Esophagus squamous epithelium (tissue), 5 donors: ENCODE measurements around the gene RNASEH1. TPM values are rescaled to one million over a fixed set of nuclear protein-coding genes. Genes with fewer than 3 reads are reported as not detected.

Experiments
- DNase-seq: peaks from one replicate; lab custom pipeline; 2025; lab: John Stamatoyannopoulos, UW
- H3K27ac ChIP-seq, 4 donors: fragments of 200-600 bp; sonication (generic); one replicate each; pipeline ENCODE4 v1.5.1; 2016 to 2019; ENCODE audit warnings: mild to moderate bottlenecking in 1 of 4
- H3K27me3 ChIP-seq, 4 donors: fragments of 200-600 bp; sonication (generic); 1 replicate in 3 of 4; 2 replicates in 1 of 4; pipeline versions ENCODE4 v1.5.1 to v1.6.0; 2017 to 2021; ENCODE audit warnings: antibody characterized with exemption in 1 of 4
- H3K36me3 ChIP-seq, 3 donors: fragments of 200-600 bp; sonication (generic); one replicate each; pipeline ENCODE4 v1.5.1; 2016 to 2019
- H3K4me1 ChIP-seq, 3 donors: fragments of 200-600 bp; sonication (generic); one replicate each; pipeline ENCODE4 v1.5.1; 2017 to 2019
- H3K4me3 ChIP-seq, 4 donors: fragments of 200-600 bp; sonication (generic); 1 replicate in 3 of 4; 2 replicates in 1 of 4; pipeline ENCODE4 v1.5.1; 2016 to 2019; ENCODE audit warnings: mild to moderate bottlenecking in 2 of 4, moderate library complexity in 1 of 4
- H3K9me3 ChIP-seq, 3 donors: fragments of 200-600 bp; sonication (generic); one replicate each; pipeline ENCODE4 v1.5.1; 2016 to 2019
- POLR2A ChIP-seq, 4 donors: fragments of 450-650 bp; IDR thresholded peaks; one replicate each; pipeline ENCODE4 v1.6.1; 2017; ENCODE audit warnings: antibody characterized with exemption in 4 of 4, mild to moderate bottlenecking in 4 of 4, moderate library complexity in 3 of 4
- WGBS, 2 donors: methylation state at CpG; one replicate each; pipeline ENCODE4 v1.1.5; 2018; 5-methylcytosine and 5-hydroxymethylcytosine counted together
- intact Hi-C: fragments of 100-400 bp; cut with DNase I; formaldehyde crosslinking; loops from one replicate; pipeline ENCODE4 v1.15.0; 2022
- total RNA-seq, 4 donors: library from RNA; depleted of rRNA; stranded (reverse); fragments of >200 nt; gene quantifications; one replicate each; pipeline ENCODE4 v1.1.0, GENCODE V29; 2016
- TF ChIP-seq, protein P1 (sequence below), 6 experiments: fragments of 450-650 bp in 4 of 6; fragments of 200-600 bp in 2 of 6; sonication (generic) in 2 of 6; IDR thresholded peaks; one replicate each; pipeline ENCODE4 v1.5.1; 2016 to 2019; ENCODE audit warnings: antibody characterized with exemption in 6 of 6, mild to moderate bottlenecking in 4 of 6, moderate library complexity in 4 of 6
- donor health status: DM: yes; HTN: yes; CAD: no.

RNASEH1 gene
- total RNA-seq, 4 donors from 2014 or later, result 12.1 to 21.2 (median 19.0) TPM

DNA sequence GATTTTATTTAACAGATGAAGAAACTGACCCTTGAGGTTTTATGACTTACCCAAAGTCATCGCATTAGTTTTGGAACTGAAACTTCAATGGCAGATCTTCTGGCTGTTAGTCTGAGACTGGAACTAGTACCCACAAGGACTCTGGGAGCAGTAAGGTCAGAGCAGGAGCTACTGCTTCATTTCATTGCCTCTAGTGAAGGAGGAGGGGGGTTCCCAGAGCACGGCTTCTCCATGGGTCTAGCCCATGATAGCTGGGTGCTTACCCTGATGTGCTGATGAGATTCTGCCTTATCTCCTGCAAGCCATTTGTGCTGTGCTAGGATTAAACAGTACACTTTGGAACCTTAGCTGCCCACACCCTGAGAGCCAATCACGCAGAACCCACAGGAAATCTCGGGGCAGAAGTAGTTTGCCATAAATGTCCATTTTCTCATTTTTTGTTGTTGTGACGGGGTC, 5.4 kb upstream of the RNASEH1 start:
- no peak for DNase-seq
- no peak for TF ChIP-seq POLR2A (IDR thresholded peaks at IDR 0.05)
- TF ChIP-seq, protein P1, sequence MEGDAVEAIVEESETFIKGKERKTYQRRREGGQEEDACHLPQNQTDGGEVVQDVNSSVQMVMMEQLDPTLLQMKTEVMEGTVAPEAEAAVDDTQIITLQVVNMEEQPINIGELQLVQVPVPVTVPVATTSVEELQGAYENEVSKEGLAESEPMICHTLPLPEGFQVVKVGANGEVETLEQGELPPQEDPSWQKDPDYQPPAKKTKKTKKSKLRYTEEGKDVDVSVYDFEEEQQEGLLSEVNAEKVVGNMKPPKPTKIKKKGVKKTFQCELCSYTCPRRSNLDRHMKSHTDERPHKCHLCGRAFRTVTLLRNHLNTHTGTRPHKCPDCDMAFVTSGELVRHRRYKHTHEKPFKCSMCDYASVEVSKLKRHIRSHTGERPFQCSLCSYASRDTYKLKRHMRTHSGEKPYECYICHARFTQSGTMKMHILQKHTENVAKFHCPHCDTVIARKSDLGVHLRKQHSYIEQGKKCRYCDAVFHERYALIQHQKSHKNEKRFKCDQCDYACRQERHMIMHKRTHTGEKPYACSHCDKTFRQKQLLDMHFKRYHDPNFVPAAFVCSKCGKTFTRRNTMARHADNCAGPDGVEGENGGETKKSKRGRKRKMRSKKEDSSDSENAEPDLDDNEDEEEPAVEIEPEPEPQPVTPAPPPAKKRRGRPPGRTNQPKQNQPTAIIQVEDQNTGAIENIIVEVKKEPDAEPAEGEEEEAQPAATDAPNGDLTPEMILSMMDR (IDR thresholded peaks at IDR 0.05), result no peak
- Histone ChIP-seq H3K27ac (no peak overlapping the region), H3K27me3 (peaks cover 0 to 10% (median 0%) of the 10 kb centered on the region in 4 donors), H3K9me3 (no peaks in the 10 kb centered on the region), H3K36me3 (no peaks in the 10 kb centered on the region), H3K4me1 (peaks cover 0 to 25% (median 7%) of the 10 kb centered on the region in 3 donors), H3K4me3 (no peak overlapping the region)
- WGBS, 2 donors, result 84 to 96% methylated on average over 4 to 5 of the region's 5 CpGs
- intact Hi-C loops, result no loop called here

DNA sequence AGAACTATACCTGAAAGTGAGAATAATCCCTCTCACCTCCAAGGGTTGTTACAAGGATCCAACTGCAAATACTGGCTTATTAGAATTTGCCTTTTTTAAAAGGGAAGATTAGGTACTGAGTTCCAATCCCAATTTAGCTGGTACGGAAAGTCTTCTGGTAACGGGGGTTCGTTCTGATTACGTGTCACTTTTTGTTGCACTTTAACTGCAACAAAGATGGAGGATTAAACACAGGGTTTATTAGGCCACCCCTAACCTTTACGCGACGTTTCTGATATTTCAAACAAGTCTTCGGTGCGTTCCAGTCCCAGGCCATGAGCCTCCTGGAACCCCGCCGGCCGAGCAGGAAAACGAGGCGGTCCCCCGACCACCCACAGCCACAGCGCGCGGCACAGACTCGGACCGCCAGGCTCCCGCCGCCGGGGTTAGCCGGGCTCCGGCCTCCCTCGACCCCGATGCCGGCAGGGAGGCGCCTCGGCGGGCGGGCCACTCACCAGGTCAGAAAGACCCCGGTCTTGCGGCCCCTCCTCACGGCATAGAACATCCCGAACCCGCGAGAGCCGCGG, 411 bp downstream of the RNASEH1 start:
- H3K4me3 ChIP-seq, result peak overlapping the region; percentile 79 to 89 (median 83)
- H3K4me1 ChIP-seq, result peaks cover 0 to 26% (median 12%) of the 10 kb centered on the region in 3 donors
- H3K36me3 ChIP-seq, result peaks cover 0 to 40% (median 10%) of the 10 kb centered on the region in 3 donors
- peak overlapping the region; percentile 92 to 98 (median 94) for H3K27ac ChIP-seq
- DNase-seq, result no peak
- TF ChIP-seq, protein P1 (IDR thresholded peaks at IDR 0.05), result peak in 1 of 6 experiments; percentile 4
- no peak for TF ChIP-seq POLR2A (IDR thresholded peaks at IDR 0.05)
- no peaks in the 10 kb centered on the region for H3K27me3 ChIP-seq
- 2 to 3% methylated on average over 8 of the region's 40 CpGs for WGBS, 2 donors
- intact Hi-C loops, result no loop called here
- no peaks in the 10 kb centered on the region for H3K9me3 ChIP-seq

DNA sequence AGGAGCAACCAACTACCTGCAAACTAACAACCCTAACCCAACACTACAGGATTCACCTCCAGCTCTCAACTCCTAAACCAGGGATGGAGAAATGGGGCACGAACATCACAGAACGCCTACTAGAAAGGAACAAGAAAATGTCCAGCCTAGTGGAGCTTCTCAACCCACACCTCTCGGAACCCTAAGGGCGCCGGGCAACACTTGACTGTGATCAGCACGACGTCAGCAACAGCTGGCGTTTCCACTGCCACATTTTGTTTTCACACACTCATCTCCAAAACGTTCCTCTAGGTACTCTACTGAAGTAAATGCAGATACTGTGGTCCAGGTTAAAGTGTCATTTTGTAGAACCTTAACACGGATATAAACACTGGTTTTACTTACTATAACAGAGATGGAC, 4.2 kb downstream of the RNASEH1 start:
- Histone ChIP-seq H3K27ac (no peak overlapping the region), H3K4me3 (no peak overlapping the region), H3K4me1 (peaks cover 0 to 21% (median 8%) of the 10 kb centered on the region in 3 donors), H3K9me3 (no peaks in the 10 kb centered on the region), H3K27me3 (no peaks in the 10 kb centered on the region), H3K36me3 (peaks cover 5 to 78% (median 34%) of the 10 kb centered on the region in 3 donors)
- intact Hi-C loops, result no loop called here
- no peak for DNase-seq
- no peak for TF ChIP-seq POLR2A (IDR thresholded peaks at IDR 0.05)
- TF ChIP-seq, protein P1 (IDR thresholded peaks at IDR 0.05), result no peak
- WGBS, 2 donors, result 88 to 91% methylated on average over 10 of the region's 10 CpGs

DNA sequence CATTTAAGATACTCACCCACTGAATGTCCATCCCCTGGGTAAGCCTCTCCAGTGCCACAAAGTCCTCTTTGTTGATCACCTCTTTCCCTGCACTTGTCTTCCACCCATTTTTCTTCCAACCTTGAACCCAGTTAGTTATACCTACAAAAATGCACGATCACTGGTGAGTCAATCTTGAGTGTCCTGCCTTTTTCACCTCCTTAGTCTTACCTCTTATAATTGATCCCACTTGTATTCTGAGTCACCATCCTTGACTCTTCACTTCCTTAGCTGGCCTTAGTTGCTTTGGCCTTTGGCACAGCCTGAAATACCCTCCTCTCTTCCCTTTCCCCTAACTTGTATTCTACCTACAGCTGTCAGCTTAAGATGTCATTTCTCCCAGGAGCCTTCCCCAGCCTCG, 10.2 kb downstream of the RNASEH1 start:
- TF ChIP-seq, protein P1 (IDR thresholded peaks at IDR 0.05), result no peak
- H3K36me3 ChIP-seq, result peaks cover 13 to 100% (median 69%) of the 10 kb centered on the region in 3 donors
- no peaks in the 10 kb centered on the region for H3K4me1 ChIP-seq
- H3K27me3 ChIP-seq, result no peaks in the 10 kb centered on the region
- 92 to 94% methylated on average over 2 of the region's 2 CpGs for WGBS, 2 donors
- H3K27ac ChIP-seq, result no peak overlapping the region
- no peaks in the 10 kb centered on the region for H3K9me3 ChIP-seq
- no peak for DNase-seq
- intact Hi-C loops, result no loop called here
- H3K4me3 ChIP-seq, result no peak overlapping the region

DNA sequence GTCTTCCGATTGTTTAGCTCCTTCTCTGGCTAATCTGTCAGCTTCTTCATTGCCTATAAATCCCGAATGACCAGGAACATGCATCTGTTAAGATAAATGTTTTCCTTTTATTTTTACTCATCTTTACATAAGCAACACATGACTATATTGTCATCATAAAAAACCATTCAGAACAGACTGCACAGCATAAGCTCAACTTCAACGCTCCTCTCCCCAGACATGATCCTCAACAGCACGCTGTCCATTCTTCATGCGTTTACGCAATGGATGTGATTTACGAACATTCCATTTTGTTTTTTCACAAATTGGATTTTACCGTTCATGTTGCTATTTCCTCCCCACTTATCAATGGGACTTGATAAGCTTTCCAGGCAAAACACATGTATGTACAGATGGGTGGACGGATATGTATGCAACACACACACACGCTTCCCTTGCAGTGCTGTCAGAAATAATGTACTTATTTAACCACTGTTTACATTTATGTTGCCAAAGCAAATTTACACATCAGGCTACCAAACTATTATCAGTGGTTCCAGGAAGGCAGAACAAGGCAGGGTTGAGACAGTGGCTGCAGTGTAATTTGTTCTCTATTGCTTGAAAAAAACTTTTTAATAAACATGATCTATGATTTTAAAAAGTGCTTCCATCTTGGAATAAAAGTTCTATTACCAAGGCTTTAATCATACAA, 12.2 kb downstream of the RNASEH1 start:
- no peak for TF ChIP-seq POLR2A (IDR thresholded peaks at IDR 0.05)
- TF ChIP-seq, protein P1 (IDR thresholded peaks at IDR 0.05), result no peak
- no peak for DNase-seq
- H3K4me1 ChIP-seq, result no peaks in the 10 kb centered on the region
- intact Hi-C loops, result no loop called here
- 81 to 94% methylated on average over 10 of the region's 10 CpGs for WGBS, 2 donors
- no peak overlapping the region for H3K4me3 ChIP-seq
- H3K27ac ChIP-seq, result no peak overlapping the region
- no peaks in the 10 kb centered on the region for H3K27me3 ChIP-seq
- H3K36me3 ChIP-seq, result peaks cover 10 to 100% (median 63%) of the 10 kb centered on the region in 3 donors
- no peaks in the 10 kb centered on the region for H3K9me3 ChIP-seq
